Measurements from ENCODE around the gene CDH4.

- TF ChIP-seq POLR2AphosphoS5 (IDR thresholded peaks at IDR 0.05; ENCODE audit: insufficient read depth, low read depth, low read length) (no peak), EZH2 (IDR thresholded peaks at IDR 0.05; ENCODE audit: borderline replicate concordance, low read depth, low read length, severe bottlenecking) (no peak), MAX (IDR thresholded peaks at IDR 0.05; ENCODE audit: insufficient read depth, insufficient read length) (no peak), CTCF (IDR thresholded peaks at IDR 0.05; ENCODE audit: extremely low read depth in 1 of 2, insufficient read depth in 1 of 2, low read depth in 1 of 2, low read length in 2 of 2) (no peak), POLR2A (IDR thresholded peaks at IDR 0.05; ENCODE audit: low read depth, low read length) (no peak)
Measured at GRCh38 chr20:61584851-61585250, 332.8 kb downstream of the CDH4 start.

Measured in endothelial cell of umbilical vein (primary cell).